ENCODE measurements around the gene STKLD1.

DNA sequence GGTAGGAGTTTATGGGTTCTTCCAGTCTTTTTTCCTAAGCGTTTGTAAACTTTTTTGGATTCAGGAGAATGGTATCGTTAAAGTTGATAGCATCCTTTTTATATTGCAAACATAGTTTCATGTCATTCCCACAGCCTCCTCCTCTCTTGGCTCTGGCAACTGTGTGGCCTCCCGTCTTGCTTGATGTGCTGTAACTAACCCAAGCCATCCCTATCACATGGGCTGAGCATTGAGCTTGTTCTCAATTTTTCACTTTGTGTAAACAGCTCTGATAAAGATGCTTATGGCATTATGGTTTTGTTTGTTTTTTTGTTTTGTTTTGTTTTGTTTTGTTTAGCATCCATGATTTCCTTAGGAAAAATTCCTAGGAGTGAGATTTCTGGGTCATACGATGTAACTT is 4.6 kb downstream of the STKLD1 start:
- no peak for TF ChIP-seq EZH2 (IDR thresholded peaks at IDR 0.05; ENCODE audit: borderline replicate concordance, low read length)
- TF ChIP-seq, protein P1, sequence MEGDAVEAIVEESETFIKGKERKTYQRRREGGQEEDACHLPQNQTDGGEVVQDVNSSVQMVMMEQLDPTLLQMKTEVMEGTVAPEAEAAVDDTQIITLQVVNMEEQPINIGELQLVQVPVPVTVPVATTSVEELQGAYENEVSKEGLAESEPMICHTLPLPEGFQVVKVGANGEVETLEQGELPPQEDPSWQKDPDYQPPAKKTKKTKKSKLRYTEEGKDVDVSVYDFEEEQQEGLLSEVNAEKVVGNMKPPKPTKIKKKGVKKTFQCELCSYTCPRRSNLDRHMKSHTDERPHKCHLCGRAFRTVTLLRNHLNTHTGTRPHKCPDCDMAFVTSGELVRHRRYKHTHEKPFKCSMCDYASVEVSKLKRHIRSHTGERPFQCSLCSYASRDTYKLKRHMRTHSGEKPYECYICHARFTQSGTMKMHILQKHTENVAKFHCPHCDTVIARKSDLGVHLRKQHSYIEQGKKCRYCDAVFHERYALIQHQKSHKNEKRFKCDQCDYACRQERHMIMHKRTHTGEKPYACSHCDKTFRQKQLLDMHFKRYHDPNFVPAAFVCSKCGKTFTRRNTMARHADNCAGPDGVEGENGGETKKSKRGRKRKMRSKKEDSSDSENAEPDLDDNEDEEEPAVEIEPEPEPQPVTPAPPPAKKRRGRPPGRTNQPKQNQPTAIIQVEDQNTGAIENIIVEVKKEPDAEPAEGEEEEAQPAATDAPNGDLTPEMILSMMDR (conservative IDR thresholded peaks at IDR 0.05 in 1 of 2, IDR thresholded peaks at IDR 0.05 in 1 of 2; ENCODE audit: extremely low read depth in 1 of 2, insufficient read depth in 1 of 2, low read depth in 1 of 2, low read length in 2 of 2) = no peak

Measured in mammary epithelial cell (primary cell).